ENCODE results near the gene TMEM9.

The TMEM9 gene

DNA sequence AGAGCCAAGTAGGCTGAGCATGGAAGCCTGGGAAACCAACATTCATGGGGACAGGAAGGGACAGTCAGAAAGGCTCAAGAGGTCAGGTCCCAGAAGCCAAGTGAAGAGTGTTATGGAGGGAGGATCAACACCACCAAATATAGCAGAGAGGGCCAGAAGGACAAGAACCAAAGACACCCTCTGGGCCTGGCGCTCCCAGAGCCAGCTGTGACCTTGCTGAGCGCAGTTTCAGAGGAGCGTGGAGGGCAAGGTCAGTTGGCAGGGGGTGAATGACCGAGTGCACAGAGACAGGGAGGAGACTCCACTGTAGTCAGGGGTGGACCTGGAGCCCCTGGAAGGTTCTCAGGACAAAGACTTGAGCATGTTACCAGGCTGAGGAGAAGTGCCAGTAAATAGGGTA lies 22.9 kb downstream of the TMEM9 start:
- no peak for TF ChIP-seq ZNF138 (tag by site-specific recombination; IDR thresholded peaks at IDR 0.05; ENCODE audit: borderline replicate concordance)
- no peak for TF ChIP-seq ZXDB (tag by site-specific recombination; IDR thresholded peaks at IDR 0.05)
- no peak for TF ChIP-seq ZNF211 (tag by site-specific recombination; IDR thresholded peaks at IDR 0.05; ENCODE audit: low read depth)
- TF ChIP-seq EGR2 (tag by site-specific recombination; IDR thresholded peaks at IDR 0.05; ENCODE audit: low read depth), result no peak
- TF ChIP-seq FEZF1 (tag by site-specific recombination; IDR thresholded peaks at IDR 0.05), result no peak
- TF ChIP-seq RBAK (tag by site-specific recombination; IDR thresholded peaks at IDR 0.05), result no peak
- no peak for TF ChIP-seq ZBTB1 (tag by site-specific recombination; IDR thresholded peaks at IDR 0.05)
- TF ChIP-seq ZNF354C (tag by site-specific recombination; IDR thresholded peaks at IDR 0.05; ENCODE audit: borderline replicate concordance, low read depth), result no peak
- ChIA-PET CTCF (interaction anchor here (4.6 kb wide), 1 partner anchor 12 kb away, joined by 22 read pairs; no protein-coding TSS in a partner anchor), POLR2A (no interaction called here)
- Histone ChIP-seq H3K9me3 (ENCODE audit: control insufficient read depth, insufficient read depth, low read depth, low read length) (no peaks in the 10 kb centered on the region), H3K27ac (ENCODE audit: extremely low read depth, low read depth, low read length) (no peak overlapping the region), H3K4me1 (ENCODE audit: control insufficient read depth, insufficient read depth, low read length) (peaks cover 4% of the 10 kb centered on the region; the same call in 1 of the 2 replicates), H3K4me3 (ENCODE audit: low read depth, low read length) (no peak overlapping the region), H3K36me3 (ENCODE audit: control insufficient read depth in 2 of 2, insufficient read depth in 1 of 2, low read length in 2 of 2) (peaks cover 0 to 24% of the 10 kb centered on the region in 2 experiments; a peak in 1 of 3 replicates)

DNA sequence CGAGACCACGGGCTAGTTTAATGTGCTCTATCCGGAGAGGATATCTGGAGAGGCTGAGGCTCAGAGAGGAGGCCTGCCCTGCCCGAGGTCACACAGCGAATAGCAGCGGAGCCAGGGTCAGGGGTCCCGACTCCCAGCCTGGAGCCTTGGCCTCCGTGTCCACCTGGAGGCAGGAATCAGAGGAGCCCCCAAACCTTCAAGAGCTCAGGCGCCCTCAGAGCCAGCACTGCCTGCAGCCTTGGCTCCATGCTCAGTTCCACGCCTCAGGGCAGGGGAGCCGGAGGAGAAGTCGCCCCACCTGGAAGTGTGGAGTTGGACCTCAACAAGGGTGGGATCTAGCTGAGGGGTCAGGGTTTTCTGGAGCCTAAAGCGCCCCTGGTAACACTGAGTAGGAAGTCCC lies 25.3 kb downstream of the TMEM9 start:
- POLR2A ChIA-PET, result no interaction called here
- H3K4me3 ChIP-seq (ENCODE audit: low read depth, low read length), result no peak overlapping the region
- CTCF ChIA-PET, result interaction anchor here (4.6 kb wide), 1 partner anchor 10 kb away, joined by 22 read pairs; no protein-coding TSS in a partner anchor
- H3K36me3 ChIP-seq (ENCODE audit: control insufficient read depth in 2 of 2, insufficient read depth in 1 of 2, low read length in 2 of 2), result no peaks in the 10 kb centered on the region
- peaks cover 4% of the 10 kb centered on the region; the same call in 1 of the 2 replicates for H3K4me1 ChIP-seq (ENCODE audit: control insufficient read depth, insufficient read depth, low read length)
- H3K9me3 ChIP-seq (ENCODE audit: control insufficient read depth, insufficient read depth, low read depth, low read length), result no peaks in the 10 kb centered on the region
- H3K27ac ChIP-seq (ENCODE audit: extremely low read depth, low read depth, low read length), result no peak overlapping the region
- TF ChIP-seq ZNF791 (tag by site-specific recombination; IDR thresholded peaks at IDR 0.05) (no peak), ZNF341 (tag by site-specific recombination; IDR thresholded peaks at IDR 0.05; ENCODE audit: low read depth) (no peak), MEIS1 (CRISPR knock-in tag; IDR thresholded peaks at IDR 0.05; ENCODE audit: borderline replicate concordance) (no peak), ZNF121 (tag by site-specific recombination; IDR thresholded peaks at IDR 0.05) (no peak), ZNF670 (tag by site-specific recombination; IDR thresholded peaks at IDR 0.05; ENCODE audit: low read depth) (no peak), ZNF549 (tag by site-specific recombination; IDR thresholded peaks at IDR 0.05) (no peak), ZNF521 (tag by site-specific recombination; IDR thresholded peaks at IDR 0.05) (no peak), ZNF174 (tag by site-specific recombination; IDR thresholded peaks at IDR 0.05) (no peak), OSR2 (tag by site-specific recombination; IDR thresholded peaks at IDR 0.05) (no peak), ZNF416 (tag by site-specific recombination; IDR thresholded peaks at IDR 0.05) (no peak), ZBTB1 (tag by site-specific recombination; IDR thresholded peaks at IDR 0.05) (no peak)
- TF ChIP-seq, protein P1, sequence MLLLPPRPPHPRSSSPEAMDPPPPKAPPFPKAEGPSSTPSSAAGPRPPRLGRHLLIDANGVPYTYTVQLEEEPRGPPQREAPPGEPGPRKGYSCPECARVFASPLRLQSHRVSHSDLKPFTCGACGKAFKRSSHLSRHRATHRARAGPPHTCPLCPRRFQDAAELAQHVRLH (tag by site-specific recombination; IDR thresholded peaks at IDR 0.05), result no peak
- TF ChIP-seq, protein P2, sequence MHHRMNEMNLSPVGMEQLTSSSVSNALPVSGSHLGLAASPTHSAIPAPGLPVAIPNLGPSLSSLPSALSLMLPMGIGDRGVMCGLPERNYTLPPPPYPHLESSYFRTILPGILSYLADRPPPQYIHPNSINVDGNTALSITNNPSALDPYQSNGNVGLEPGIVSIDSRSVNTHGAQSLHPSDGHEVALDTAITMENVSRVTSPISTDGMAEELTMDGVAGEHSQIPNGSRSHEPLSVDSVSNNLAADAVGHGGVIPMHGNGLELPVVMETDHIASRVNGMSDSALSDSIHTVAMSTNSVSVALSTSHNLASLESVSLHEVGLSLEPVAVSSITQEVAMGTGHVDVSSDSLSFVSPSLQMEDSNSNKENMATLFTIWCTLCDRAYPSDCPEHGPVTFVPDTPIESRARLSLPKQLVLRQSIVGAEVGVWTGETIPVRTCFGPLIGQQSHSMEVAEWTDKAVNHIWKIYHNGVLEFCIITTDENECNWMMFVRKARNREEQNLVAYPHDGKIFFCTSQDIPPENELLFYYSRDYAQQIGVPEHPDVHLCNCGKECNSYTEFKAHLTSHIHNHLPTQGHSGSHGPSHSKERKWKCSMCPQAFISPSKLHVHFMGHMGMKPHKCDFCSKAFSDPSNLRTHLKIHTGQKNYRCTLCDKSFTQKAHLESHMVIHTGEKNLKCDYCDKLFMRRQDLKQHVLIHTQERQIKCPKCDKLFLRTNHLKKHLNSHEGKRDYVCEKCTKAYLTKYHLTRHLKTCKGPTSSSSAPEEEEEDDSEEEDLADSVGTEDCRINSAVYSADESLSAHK (tag by site-specific recombination; IDR thresholded peaks at IDR 0.05), result no peak
- TF ChIP-seq, protein P3, sequence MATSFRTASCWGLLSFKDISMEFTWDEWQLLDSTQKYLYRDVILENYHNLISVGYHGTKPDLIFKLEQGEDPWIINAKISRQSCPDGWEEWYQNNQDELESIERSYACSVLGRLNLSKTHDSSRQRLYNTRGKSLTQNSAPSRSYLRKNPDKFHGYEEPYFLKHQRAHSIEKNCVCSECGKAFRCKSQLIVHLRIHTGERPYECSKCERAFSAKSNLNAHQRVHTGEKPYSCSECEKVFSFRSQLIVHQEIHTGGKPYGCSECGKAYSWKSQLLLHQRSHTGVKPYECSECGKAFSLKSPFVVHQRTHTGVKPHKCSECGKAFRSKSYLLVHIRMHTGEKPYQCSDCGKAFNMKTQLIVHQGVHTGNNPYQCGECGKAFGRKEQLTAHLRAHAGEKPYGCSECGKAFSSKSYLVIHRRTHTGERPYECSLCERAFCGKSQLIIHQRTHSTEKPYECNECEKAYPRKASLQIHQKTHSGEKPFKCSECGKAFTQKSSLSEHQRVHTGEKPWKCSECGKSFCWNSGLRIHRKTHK (tag by site-specific recombination; IDR thresholded peaks at IDR 0.05), result no peak

All from HEK293 (cell line).